Activated naive CD8-positive, alpha-beta T cell treated with anti-CD3 and anti-CD28 coated beads, Interleukin-2, amount 50 U/mL, for 16 hours (primary cell): ENCODE data around the gene CDC42BPG.
A peak's percentile ranks its signal among the peaks of the same experiment; 100 is the strongest.

ENCODE experiments used
- DNase-seq: peaks from one replicate; pipeline ENCODE4 v3.0.0-alpha.2; 2020; ENCODE audit warnings: low read depth, low spot score

The CDC42BPG gene

GRCh38 chr11:64878494-64879243 is 34.2 kb upstream of the CDC42BPG start, which contains the start of gene EHD1:
TSS of gene EHD1 (minus strand) at chr11:64878621. CDS start at chr11:64878464, 157 bp downstream.
- peak; percentile 99 for DNase-seq

- DNase-seq = no peak
These were observed 33.7 kb upstream of the CDC42BPG start for GRCh38 chr11:64878223-64878493.

GRCh38 chr11:64877390-64878222 is 33.2 kb upstream of the CDC42BPG start:
- DNase-seq = no peak

- no peak for DNase-seq
These were observed 32.4 kb upstream of the CDC42BPG start for GRCh38 chr11:64876835-64877341.

GRCh38 chr11:64876229-64876750 is 31.8 kb upstream of the CDC42BPG start:
- no peak for DNase-seq

- DNase-seq = no peak
These were observed 31.1 kb upstream of the CDC42BPG start for GRCh38 chr11:64875369-64876228.

GRCh38 chr11:64874308-64875240 is 30.1 kb upstream of the CDC42BPG start:
- no peak for DNase-seq

- no peak for DNase-seq
These were observed 28.5 kb upstream of the CDC42BPG start for GRCh38 chr11:64872790-64873488.

GRCh38 chr11:64871492-64871891 is 27.0 kb upstream of the CDC42BPG start:
- DNase-seq = no peak

- DNase-seq = no peak
These were observed 26.5 kb upstream of the CDC42BPG start for GRCh38 chr11:64870893-64871466.

GRCh38 chr11:64870176-64870892 is 25.9 kb upstream of the CDC42BPG start:
- DNase-seq = no peak

GRCh38 chr11:64869571-64870175 is 25.2 kb upstream of the CDC42BPG start:
- DNase-seq = no peak

GRCh38 chr11:64868904-64869570 is 24.6 kb upstream of the CDC42BPG start:
- DNase-seq = no peak

GRCh38 chr11:64867748-64868462 is 23.5 kb upstream of the CDC42BPG start:
- no peak for DNase-seq

GRCh38 chr11:64866173-64866491 is 21.7 kb upstream of the CDC42BPG start:
- DNase-seq = no peak

GRCh38 chr11:64865286-64866172 is 21.1 kb upstream of the CDC42BPG start:
- DNase-seq = no peak
